SU-DHL-6 (cell line): ENCODE results near the gene HOXB5.
A peak's percentile ranks its signal among the peaks of the same experiment; 100 is the strongest.

Source experiments
- H2AFZ ChIP-seq: fragments of 200-600 bp; sonication (generic); 2 replicates; pipeline ENCODE4 v1.6.1; 2014; ENCODE audit warnings: low read depth, mild to moderate bottlenecking, moderate library complexity, mixed read lengths, antibody characterized with exemption, low read length; ENCODE audit not compliant: severe bottlenecking
- H3F3A ChIP-seq: fragments of 200-600 bp; shearing (Covaris generic); 2 replicates; pipeline ENCODE4 v1.6.0; 2016; ENCODE audit warnings: antibody characterized with exemption, mild to moderate bottlenecking; ENCODE audit not compliant: insufficient read depth
- H3K27ac ChIP-seq: fragments of 200-600 bp; sonication (generic); 2 replicates; pipeline ENCODE4 v1.5.1; 2016; ENCODE audit warnings: low read depth, mild to moderate bottlenecking, low read length, moderate library complexity, mixed read lengths
- H3K27me3 ChIP-seq: fragments of 200-600 bp; sonication (generic), shearing (Covaris generic); 2 replicates; pipeline ENCODE4 v1.6.0; 2014; ENCODE audit warnings: mild to moderate bottlenecking, low read length
- H3K36me3 ChIP-seq: fragments of 200-600 bp; sonication (generic); 2 replicates; pipeline ENCODE4 v1.6.1; 2014; ENCODE audit warnings: mild to moderate bottlenecking, low read length, mixed read lengths
- H3K4me2 ChIP-seq: fragments of 300-600, 200-600 bp; shearing (Covaris generic), sonication (generic); 2 replicates; pipeline ENCODE4 v1.6.0; 2014; ENCODE audit warnings: low read length, low read depth, mild to moderate bottlenecking; ENCODE audit not compliant: poor library complexity, severe bottlenecking
- H3K4me3 ChIP-seq: fragments of 200-600 bp; sonication (generic); 2 replicates; pipeline ENCODE4 v1.5.1; 2014; ENCODE audit warnings: antibody characterized with exemption, low read length, mild to moderate bottlenecking, mixed read lengths; ENCODE audit not compliant: insufficient read depth, poor library complexity, severe bottlenecking
- H3K79me2 ChIP-seq: fragments of 200-600 bp; sonication (generic); 2 replicates; pipeline ENCODE4 v1.6.1; 2014; ENCODE audit warnings: mild to moderate bottlenecking, low read length, moderate library complexity; ENCODE audit not compliant: insufficient read depth
- H3K9ac ChIP-seq: fragments of 200-600 bp; sonication (generic); 2 replicates; pipeline ENCODE4 v1.7.0; 2014; ENCODE audit warnings: mild to moderate bottlenecking, low read length
- H3K9me2 ChIP-seq: fragments of 200-600 bp; sonication (generic); replicated peaks from 2 replicates; pipeline ENCODE4 v1.6.1; 2014; ENCODE audit warnings: low read length; ENCODE audit not compliant: insufficient read depth
- H3K9me3 ChIP-seq: fragments of 200-600 bp; sonication (generic); 2 replicates; pipeline ENCODE4 v1.6.1; 2014; ENCODE audit warnings: low read length, mixed read lengths; ENCODE audit not compliant: insufficient read depth
- H4K20me1 ChIP-seq: fragments of 200-600 bp; sonication (generic); 2 replicates; pipeline ENCODE4 v1.6.1; 2014; ENCODE audit warnings: low read depth, mild to moderate bottlenecking, antibody characterized with exemption, low read length, moderate library complexity, mixed read lengths
- CTCF ChIP-seq: fragments of 200-600 bp; sonication (generic); IDR thresholded peaks from one replicate; pipeline ENCODE4 v1.5.1; 2017; ENCODE audit warnings: antibody characterized with exemption, mild to moderate bottlenecking, low read length, moderate library complexity; ENCODE audit not compliant: insufficient read depth, poor library complexity, severe bottlenecking
- EZH2phosphoT487 ChIP-seq: fragments of 200-600 bp; sonication (generic), shearing (Covaris generic); conservative IDR thresholded peaks from 2 replicates; pipeline ENCODE4 v1.6.1; 2018; ENCODE audit warnings: mild to moderate bottlenecking, antibody characterized with exemption, low read length, moderate library complexity, mixed read lengths

HOXB5 gene

GRCh38 chr17:48579760-48580554 lies 13.6 kb downstream of the HOXB5 start:
- H4K20me1 ChIP-seq, result no peaks in the 10 kb centered on the region
- no peaks in the 10 kb centered on the region for H3K79me2 ChIP-seq
- H3K9me3 ChIP-seq, result no peaks in the 10 kb centered on the region
- H3K9me2 ChIP-seq, result no peaks in the 10 kb centered on the region
- H3K4me3 ChIP-seq, result no peak overlapping the region
- no peaks in the 10 kb centered on the region for H3K27me3 ChIP-seq
- no peak overlapping the region for H3K27ac ChIP-seq
- no peak overlapping the region for H3K4me2 ChIP-seq
- no peak overlapping the region for H2AFZ ChIP-seq
- TF ChIP-seq EZH2phosphoT487, result no peak
- no peak for TF ChIP-seq CTCF
- H3K9ac ChIP-seq, result no peak overlapping the region
- no peaks in the 10 kb centered on the region for H3K36me3 ChIP-seq
- no peaks in the 10 kb centered on the region for H3F3A ChIP-seq

- no peak overlapping the region for H3K4me2 ChIP-seq
- H3K9ac ChIP-seq, result no peak overlapping the region
These were observed 14.2 kb downstream of the HOXB5 start for GRCh38 chr17:48579471-48579759.

GRCh38 chr17:48578616-48579470 lies 14.7 kb downstream of the HOXB5 start:
- no peaks in the 10 kb centered on the region for H3K79me2 ChIP-seq
- H3K9me2 ChIP-seq, result no peaks in the 10 kb centered on the region
- H3K9me3 ChIP-seq, result no peaks in the 10 kb centered on the region
- H3K27ac ChIP-seq, result no peak overlapping the region
- peak overlapping the region; percentile 73 for H2AFZ ChIP-seq
- no peaks in the 10 kb centered on the region for H4K20me1 ChIP-seq
- peak overlapping the region; percentile 64 for H3K4me3 ChIP-seq
- H3K27me3 ChIP-seq, result no peaks in the 10 kb centered on the region
- no peaks in the 10 kb centered on the region for H3F3A ChIP-seq
- TF ChIP-seq CTCF, result no peak
- TF ChIP-seq EZH2phosphoT487, result no peak
- H3K9ac ChIP-seq, result peak overlapping the region; percentile 55
- no peaks in the 10 kb centered on the region for H3K36me3 ChIP-seq
- H3K4me2 ChIP-seq, result peak overlapping the region; percentile 61

More at GRCh38 chr17:48579471-48579759, 14.2 kb downstream of the HOXB5 start:
- no peak overlapping the region for H2AFZ ChIP-seq
- no peaks in the 10 kb centered on the region for H3K79me2 ChIP-seq
- no peak overlapping the region for H3K27ac ChIP-seq
- H3K36me3 ChIP-seq, result no peaks in the 10 kb centered on the region
- no peaks in the 10 kb centered on the region for H3K9me2 ChIP-seq
- no peaks in the 10 kb centered on the region for H3K9me3 ChIP-seq
- H3K4me3 ChIP-seq, result no peak overlapping the region
- no peaks in the 10 kb centered on the region for H4K20me1 ChIP-seq
- H3K27me3 ChIP-seq, result no peaks in the 10 kb centered on the region
- TF ChIP-seq EZH2phosphoT487, result no peak
- no peak for TF ChIP-seq CTCF
- no peaks in the 10 kb centered on the region for H3F3A ChIP-seq
